T-helper 1 cell treated with Interleukin-12 subunit alpha and Interleukin-12 subunit beta and Interleukin-4 antibody, amounts not matched to agents 30 μg/mL and 1 μg/mL, for 36 hours (primary cell): ENCODE measurements around the gene PON3.

ENCODE experiments used
- H3K27ac Mint-ChIP-seq: one replicate; pipeline ENCODE4 v1.8.0; 2021; ENCODE audit warnings: mild to moderate bottlenecking, mixed read lengths
- H3K27me3 Mint-ChIP-seq: one replicate; pipeline ENCODE4 v1.8.0; 2021; ENCODE audit warnings: low read depth, mixed read lengths
- H3K36me3 Mint-ChIP-seq: one replicate; pipeline ENCODE4 v1.8.0; 2021; ENCODE audit warnings: low read depth, mixed read lengths
- H3K4me1 Mint-ChIP-seq: one replicate; pipeline ENCODE4 v1.8.0; 2021; ENCODE audit warnings: low read depth, mixed read lengths
- H3K4me3 Mint-ChIP-seq: one replicate; pipeline ENCODE4 v1.8.0; 2021; ENCODE audit warnings: mild to moderate bottlenecking, moderate library complexity, mixed read lengths
- H3K9me3 Mint-ChIP-seq: one replicate; pipeline ENCODE4 v1.8.0; 2021; ENCODE audit warnings: mixed read lengths

Gene PON3

GRCh38 chr7:95340491-95340890 lies 55.7 kb downstream of the PON3 start:
- Mint-ChIP-seq H3K27ac (no peak overlapping the region), H3K9me3 (no peaks in the 10 kb centered on the region), H3K27me3 (peaks cover 5% of the 10 kb centered on the region), H3K4me3 (no peak overlapping the region), H3K36me3 (no peaks in the 10 kb centered on the region), H3K4me1 (no peaks in the 10 kb centered on the region)

- Mint-ChIP-seq H3K36me3 (no peaks in the 10 kb centered on the region), H3K27ac (no peak overlapping the region), H3K4me1 (no peaks in the 10 kb centered on the region), H3K9me3 (no peaks in the 10 kb centered on the region), H3K4me3 (no peak overlapping the region), H3K27me3 (peaks cover 5% of the 10 kb centered on the region)
Measured at GRCh38 chr7:95338832-95339231, 57.3 kb downstream of the PON3 start.

GRCh38 chr7:95335093-95335492 lies 61.1 kb downstream of the PON3 start:
- Mint-ChIP-seq H3K27me3 (peaks cover 5% of the 10 kb centered on the region), H3K9me3 (no peaks in the 10 kb centered on the region), H3K4me1 (peaks cover 9% of the 10 kb centered on the region), H3K4me3 (no peak overlapping the region), H3K36me3 (no peaks in the 10 kb centered on the region), H3K27ac (no peak overlapping the region)

GRCh38 chr7:95334447-95334846 lies 61.7 kb downstream of the PON3 start:
- H3K36me3 Mint-ChIP-seq = no peaks in the 10 kb centered on the region
- peaks cover 9% of the 10 kb centered on the region for H3K4me1 Mint-ChIP-seq
- H3K9me3 Mint-ChIP-seq = no peaks in the 10 kb centered on the region
- no peak overlapping the region for H3K27ac Mint-ChIP-seq
- peaks cover 5% of the 10 kb centered on the region for H3K27me3 Mint-ChIP-seq
- no peak overlapping the region for H3K4me3 Mint-ChIP-seq

GRCh38 chr7:95330961-95331337 lies 65.2 kb downstream of the PON3 start:
- peaks cover 9% of the 10 kb centered on the region for H3K4me1 Mint-ChIP-seq
- peaks cover under 1% of the 10 kb centered on the region for H3K27me3 Mint-ChIP-seq
- H3K27ac Mint-ChIP-seq = peak overlapping the region; percentile 70
- peak overlapping the region; percentile 65 for H3K4me3 Mint-ChIP-seq
- H3K36me3 Mint-ChIP-seq = peaks cover 2% of the 10 kb centered on the region
- peaks cover 4% of the 10 kb centered on the region for H3K9me3 Mint-ChIP-seq

GRCh38 chr7:95330204-95330960 lies 65.8 kb downstream of the PON3 start:
- Mint-ChIP-seq H3K36me3 (peaks cover 2% of the 10 kb centered on the region), H3K27ac (peak overlapping the region; percentile 70), H3K4me3 (peak overlapping the region; percentile 65), H3K27me3 (peaks cover 4% of the 10 kb centered on the region), H3K4me1 (peaks cover 9% of the 10 kb centered on the region), H3K9me3 (peaks cover 4% of the 10 kb centered on the region)

GRCh38 chr7:95327356-95327755 lies 68.8 kb downstream of the PON3 start:
- Mint-ChIP-seq H3K36me3 (peaks cover 2% of the 10 kb centered on the region), H3K4me3 (no peak overlapping the region), H3K27ac (no peak overlapping the region), H3K9me3 (peaks cover 4% of the 10 kb centered on the region), H3K4me1 (peaks cover 11% of the 10 kb centered on the region), H3K27me3 (peaks cover 13% of the 10 kb centered on the region)

GRCh38 chr7:95324431-95324830 lies 71.7 kb downstream of the PON3 start, which contains the start of gene PON1:
PON1 (minus strand) TSS chr7:95324532; CDS start chr7:95324475, 57 bp downstream.
- Mint-ChIP-seq H3K9me3 (peaks cover 4% of the 10 kb centered on the region), H3K4me3 (peak within 1 kb of the TSS; percentile 19), H3K4me1 (peaks cover 2% of the 10 kb centered on the region), H3K27me3 (peaks cover 13% of the 10 kb centered on the region), H3K36me3 (peaks cover 2% of the 10 kb centered on the region), H3K27ac (no peak within 1 kb of the TSS)

- peaks cover 13% of the 10 kb centered on the region for H3K27me3 Mint-ChIP-seq
Measured at GRCh38 chr7:95323410-95324129, 72.6 kb downstream of the PON3 start.

GRCh38 chr7:95322854-95323253 lies 73.3 kb downstream of the PON3 start:
- peaks cover 13% of the 10 kb centered on the region for H3K27me3 Mint-ChIP-seq
- H3K4me3 Mint-ChIP-seq = no peak overlapping the region
- H3K27ac Mint-ChIP-seq = no peak overlapping the region
- H3K4me1 Mint-ChIP-seq = peaks cover 2% of the 10 kb centered on the region
- peaks cover 2% of the 10 kb centered on the region for H3K9me3 Mint-ChIP-seq
- H3K36me3 Mint-ChIP-seq = peaks cover 2% of the 10 kb centered on the region

More at GRCh38 chr7:95323410-95324129, 72.6 kb downstream of the PON3 start:
- peaks cover 2% of the 10 kb centered on the region for H3K4me1 Mint-ChIP-seq
- H3K9me3 Mint-ChIP-seq = peaks cover 4% of the 10 kb centered on the region
- H3K36me3 Mint-ChIP-seq = peaks cover 2% of the 10 kb centered on the region
- no peak overlapping the region for H3K27ac Mint-ChIP-seq
- no peak overlapping the region for H3K4me3 Mint-ChIP-seq

- H3K4me1 Mint-ChIP-seq = peaks cover 2% of the 10 kb centered on the region
- no peak overlapping the region for H3K4me3 Mint-ChIP-seq
- H3K9me3 Mint-ChIP-seq = no peaks in the 10 kb centered on the region
- peaks cover 2% of the 10 kb centered on the region for H3K36me3 Mint-ChIP-seq
- H3K27ac Mint-ChIP-seq = no peak overlapping the region
- peaks cover 13% of the 10 kb centered on the region for H3K27me3 Mint-ChIP-seq
Measured at GRCh38 chr7:95322396-95322795, 73.8 kb downstream of the PON3 start.

GRCh38 chr7:95321720-95322119 lies 74.5 kb downstream of the PON3 start:
- H3K9me3 Mint-ChIP-seq = no peaks in the 10 kb centered on the region
- H3K36me3 Mint-ChIP-seq = no peaks in the 10 kb centered on the region
- H3K27ac Mint-ChIP-seq = no peak overlapping the region
- H3K27me3 Mint-ChIP-seq = peaks cover 13% of the 10 kb centered on the region
- H3K4me1 Mint-ChIP-seq = peaks cover 2% of the 10 kb centered on the region
- no peak overlapping the region for H3K4me3 Mint-ChIP-seq

- H3K4me1 Mint-ChIP-seq = peaks cover 2% of the 10 kb centered on the region
- no peaks in the 10 kb centered on the region for H3K9me3 Mint-ChIP-seq
- peaks cover 10% of the 10 kb centered on the region for H3K27me3 Mint-ChIP-seq
- H3K27ac Mint-ChIP-seq = no peak overlapping the region
- no peak overlapping the region for H3K4me3 Mint-ChIP-seq
- no peaks in the 10 kb centered on the region for H3K36me3 Mint-ChIP-seq
Measured at GRCh38 chr7:95320651-95321050, 75.5 kb downstream of the PON3 start.

- no peak overlapping the region for H3K27ac Mint-ChIP-seq
- no peaks in the 10 kb centered on the region for H3K36me3 Mint-ChIP-seq
- peaks cover 3% of the 10 kb centered on the region for H3K27me3 Mint-ChIP-seq
- H3K9me3 Mint-ChIP-seq = no peaks in the 10 kb centered on the region
- H3K4me1 Mint-ChIP-seq = no peaks in the 10 kb centered on the region
- no peak overlapping the region for H3K4me3 Mint-ChIP-seq
Measured at GRCh38 chr7:95319570-95319969, 76.6 kb downstream of the PON3 start.

- no peaks in the 10 kb centered on the region for H3K36me3 Mint-ChIP-seq
- no peak overlapping the region for H3K27ac Mint-ChIP-seq
- peaks cover 3% of the 10 kb centered on the region for H3K27me3 Mint-ChIP-seq
- H3K9me3 Mint-ChIP-seq = no peaks in the 10 kb centered on the region
- no peak overlapping the region for H3K4me3 Mint-ChIP-seq
- no peaks in the 10 kb centered on the region for H3K4me1 Mint-ChIP-seq
Measured at GRCh38 chr7:95318501-95319100, 77.6 kb downstream of the PON3 start.
